Measurements from ENCODE around the gene VPREB1.
"Not testable (repeated sequence)": the region's sequence is repeated elsewhere in the genome, so short reads cannot be mapped to it uniquely, and the experiment has no call there.

DNA sequence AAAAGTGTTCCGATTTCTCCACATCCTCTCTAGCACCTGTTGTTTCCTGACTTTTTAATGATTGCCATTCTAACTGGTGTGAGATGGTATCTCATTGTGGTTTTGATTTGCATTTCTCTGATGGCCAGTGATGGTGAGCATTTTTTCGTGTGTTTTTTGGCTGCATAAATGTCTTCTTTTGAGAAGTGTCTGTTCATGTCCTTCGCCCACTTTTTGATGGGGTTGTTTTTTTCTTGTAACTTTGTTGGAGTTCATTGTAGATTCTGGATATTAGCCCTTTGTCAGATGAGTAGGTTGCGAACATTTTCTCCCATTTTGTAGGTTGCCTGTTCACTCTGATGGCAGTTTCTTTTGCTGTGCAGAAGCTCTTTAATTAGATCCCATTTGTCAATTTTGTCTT, 32.8 kb downstream of the VPREB1 start:
- not testable (repeated sequence) for TF ChIP-seq CTCF, POLR2AphosphoS5, POLR2A (IDR thresholded peaks at IDR 0.05)

Data from prostate gland (tissue), 2 donors.